HG03064 (cell line): Measurements from ENCODE around the gene ARID3C.
A peak's percentile ranks its signal among the peaks of the same experiment; 100 is the strongest.

Experiments used
- ATAC-seq: cut with Tn5 transposase; IDR thresholded peaks from one replicate; pipeline ENCODE4 v1.9.1; 2021; ENCODE audit warnings: low read depth; ENCODE audit not compliant: unreplicated experiment

The ARID3C gene, protein sequence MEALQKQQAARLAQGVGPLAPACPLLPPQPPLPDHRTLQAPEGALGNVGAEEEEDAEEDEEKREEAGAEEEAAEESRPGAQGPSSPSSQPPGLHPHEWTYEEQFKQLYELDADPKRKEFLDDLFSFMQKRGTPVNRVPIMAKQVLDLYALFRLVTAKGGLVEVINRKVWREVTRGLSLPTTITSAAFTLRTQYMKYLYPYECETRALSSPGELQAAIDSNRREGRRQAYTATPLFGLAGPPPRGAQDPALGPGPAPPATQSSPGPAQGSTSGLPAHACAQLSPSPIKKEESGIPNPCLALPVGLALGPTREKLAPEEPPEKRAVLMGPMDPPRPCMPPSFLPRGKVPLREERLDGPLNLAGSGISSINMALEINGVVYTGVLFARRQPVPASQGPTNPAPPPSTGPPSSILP

GRCh38 chr9:34628656-34629490 is at the start of gene ARID3C:
Gene ARID3C (minus strand): TSS chr9:34629066. CDS start chr9:34628014, 1,052 bp downstream.
- no peak for ATAC-seq

DNA sequence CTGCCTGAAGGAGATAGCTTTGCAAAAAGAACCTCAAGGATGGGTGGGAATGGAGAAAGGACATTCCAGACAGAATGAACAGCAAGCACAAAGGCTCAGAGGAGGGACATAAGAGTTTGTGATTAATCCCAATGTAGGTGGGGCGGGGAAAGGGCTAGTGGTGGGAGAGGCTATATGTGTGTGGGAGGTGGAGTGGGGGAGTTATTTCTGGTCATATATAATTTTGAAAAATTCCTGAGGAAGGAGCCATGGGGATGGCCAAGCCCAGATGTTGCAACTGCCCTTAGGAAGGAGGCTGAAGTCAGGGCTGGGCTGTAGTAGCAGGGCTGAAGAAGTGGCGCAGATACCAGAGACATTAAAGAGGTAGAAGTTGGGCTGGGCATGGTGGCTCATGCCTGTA is 47.0 kb upstream of the ARID3C start:
- no peak for ATAC-seq

- no peak for ATAC-seq
Measured at GRCh38 chr9:34675048-34675714, 46.3 kb upstream of the ARID3C start.

GRCh38 chr9:34674440-34674839 is 45.6 kb upstream of the ARID3C start:
- ATAC-seq, result no peak

DNA sequence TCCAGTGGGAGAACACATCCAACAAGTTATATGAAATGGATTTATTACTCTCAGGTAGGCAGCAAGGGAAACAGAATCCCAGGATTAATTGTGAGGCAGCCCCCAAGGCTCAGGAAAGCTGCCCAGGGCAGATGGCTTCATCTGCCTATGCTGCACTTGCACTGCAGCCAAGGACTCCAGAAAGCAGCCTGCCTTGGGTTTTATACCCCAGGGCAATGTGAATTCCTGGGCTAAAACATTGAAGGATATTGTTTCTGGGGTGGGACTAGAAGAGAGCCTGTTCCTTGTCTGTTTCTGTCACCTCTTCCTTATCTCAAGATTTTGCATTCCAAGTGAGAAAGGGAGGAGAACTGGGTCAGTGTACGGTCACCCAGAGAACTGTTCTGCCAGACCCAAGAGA is 42.4 kb upstream of the ARID3C start:
- ATAC-seq, result no peak

DNA sequence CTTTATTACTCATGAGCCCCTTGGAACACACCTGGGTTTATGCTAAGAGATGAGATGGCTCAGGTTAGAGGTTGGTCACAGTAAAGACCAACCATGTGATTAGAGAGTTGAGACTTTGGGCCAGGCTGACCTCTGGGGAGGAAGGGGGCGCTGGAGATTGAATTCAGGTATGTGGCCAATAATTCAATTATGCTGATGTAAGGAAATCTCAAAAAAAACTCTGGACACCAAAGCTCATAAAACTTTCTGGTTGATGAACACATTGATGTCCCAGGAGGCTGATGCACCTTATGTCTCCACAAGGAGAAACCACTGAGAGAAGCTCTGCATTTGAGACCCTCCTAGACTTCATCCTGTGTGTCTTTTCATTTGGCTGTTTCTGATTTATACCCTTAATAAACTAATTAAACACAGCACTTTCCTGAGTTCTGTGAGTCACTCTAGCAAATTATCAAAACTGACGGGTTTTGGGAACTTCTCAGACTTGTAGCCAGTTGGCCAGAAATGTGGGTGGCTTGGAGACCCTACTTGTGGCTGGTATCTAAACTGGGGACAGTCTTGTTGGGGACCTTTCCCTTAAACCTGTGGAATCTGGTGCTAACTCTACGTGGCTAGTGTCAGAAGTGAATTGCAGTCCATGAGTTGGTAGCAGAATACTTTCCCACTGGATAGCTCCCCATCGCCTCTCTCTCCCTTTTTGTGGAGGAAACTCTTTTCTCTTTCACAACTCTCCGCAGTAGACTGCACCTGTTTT is 41.1 kb upstream of the ARID3C start:
- no peak for ATAC-seq

DNA sequence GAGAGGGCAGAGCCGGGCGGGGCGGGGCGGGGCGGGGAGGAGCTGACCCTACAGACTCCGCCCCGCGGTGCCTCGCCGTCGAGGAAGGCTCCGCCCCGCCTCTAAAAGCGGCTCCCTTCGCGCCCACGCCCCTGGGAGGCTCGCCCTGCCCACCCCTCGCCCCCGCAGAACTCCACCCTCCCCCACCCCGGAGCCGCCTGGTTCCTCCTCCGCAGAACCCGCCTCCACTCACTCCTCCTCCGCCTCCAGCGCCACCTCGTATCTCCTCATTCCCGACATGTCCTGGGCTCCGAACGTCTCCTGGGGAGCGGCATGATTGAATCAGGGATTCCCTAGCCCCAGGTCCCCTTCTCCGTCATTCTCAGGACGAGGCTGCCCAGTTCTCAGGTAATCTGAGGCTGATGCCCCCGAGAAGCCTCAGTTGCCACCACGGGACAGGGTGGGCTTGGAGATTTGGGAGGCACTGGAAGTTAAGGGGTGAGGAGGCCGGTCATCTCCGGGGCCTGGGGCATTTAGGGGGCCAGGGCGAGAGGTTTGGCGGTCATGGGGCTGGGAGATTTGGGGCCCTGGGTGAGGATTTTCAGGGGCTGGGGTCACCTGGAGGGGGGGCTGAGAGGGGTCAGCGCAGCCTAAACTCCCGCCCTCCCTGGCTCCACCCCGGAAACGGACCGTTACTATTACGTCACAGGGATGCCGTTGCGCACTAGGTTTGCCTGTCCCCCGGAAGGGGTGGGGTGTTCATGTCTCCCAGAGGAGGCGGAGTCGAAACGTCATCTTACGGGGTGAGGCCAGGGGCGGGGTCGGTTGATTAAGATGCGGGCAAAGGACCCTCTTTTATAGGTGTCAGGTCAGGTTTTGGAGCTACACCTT is 36.8 kb upstream of the ARID3C start:
- ATAC-seq, result no peak

DNA sequence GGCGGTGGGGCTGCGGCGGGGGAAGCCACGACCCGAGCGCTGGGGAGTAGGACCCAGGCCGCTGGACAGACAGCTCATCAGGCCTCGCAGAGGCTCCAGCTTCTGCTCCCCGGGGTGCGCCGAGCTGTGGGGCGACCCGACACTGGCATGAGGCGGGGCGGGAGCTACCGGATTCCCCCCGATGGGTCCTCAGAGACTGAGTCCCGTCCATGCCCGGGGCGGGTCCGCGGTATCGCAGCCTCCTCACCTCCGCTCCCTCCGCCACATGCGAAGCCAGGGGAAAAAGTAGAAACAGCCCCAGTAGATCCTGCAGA is 36.2 kb upstream of the ARID3C start:
- ATAC-seq, result no peak

DNA sequence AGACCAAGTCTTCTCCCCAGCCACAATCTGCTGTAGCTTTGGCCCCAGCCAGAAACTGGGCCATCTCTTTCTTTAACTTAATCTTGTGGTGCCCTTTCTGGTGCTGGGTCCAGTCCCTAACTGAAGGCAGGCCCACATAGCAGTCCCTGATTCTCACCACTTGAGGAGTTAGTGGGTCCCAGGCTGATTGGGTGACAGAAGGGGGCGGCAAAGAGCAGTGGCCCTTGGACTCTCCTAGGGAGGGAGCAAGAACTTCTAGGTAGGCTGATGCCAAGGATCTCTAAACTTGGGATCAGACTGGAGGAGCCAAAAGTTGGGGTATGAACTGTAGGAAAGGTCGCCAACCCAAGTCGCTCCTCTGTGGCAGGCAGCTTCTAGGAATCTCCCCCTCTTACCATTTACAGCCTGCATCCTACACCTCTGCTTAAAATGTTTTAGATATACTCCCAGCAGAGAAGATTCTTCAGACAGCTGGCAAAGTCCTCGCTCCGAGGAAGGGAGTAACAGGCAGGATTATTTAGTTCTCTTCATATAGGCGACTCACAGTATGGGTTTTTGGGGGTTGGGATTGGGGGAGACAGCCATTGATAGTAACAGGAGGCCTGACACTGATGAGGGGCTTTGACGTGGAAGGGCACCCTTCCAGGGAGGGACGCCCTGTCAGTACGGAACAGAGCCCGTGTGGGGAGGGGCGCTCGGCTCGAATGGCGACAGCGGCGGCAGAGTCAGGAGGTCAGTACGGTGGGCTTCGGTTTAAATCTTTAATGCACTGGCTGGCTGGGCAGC is 35.6 kb upstream of the ARID3C start:
- peak; percentile 61 for ATAC-seq

DNA sequence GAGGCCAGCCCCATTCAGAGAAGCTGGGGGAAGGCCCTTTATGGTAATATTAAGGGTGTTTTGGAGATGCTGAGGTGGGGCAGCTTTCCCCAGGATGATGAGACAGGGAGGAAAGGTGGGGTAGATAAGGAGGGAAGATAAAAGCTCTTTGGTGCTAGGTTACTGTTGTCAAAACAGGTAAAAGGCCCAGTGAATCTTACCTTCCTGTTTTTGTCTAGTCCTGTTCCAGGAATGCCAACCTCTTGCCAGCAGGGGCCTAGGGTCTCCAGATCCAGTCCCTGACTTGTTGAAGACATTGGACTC is 34.4 kb upstream of the ARID3C start:
- no peak for ATAC-seq

GRCh38 chr9:34662526-34663302 is 33.8 kb upstream of the ARID3C start, which contains the start of gene CCL27:
Gene CCL27 (minus strand): TSS chr9:34662657. CDS start chr9:34662633, 24 bp downstream.
- no peak for ATAC-seq

GRCh38 chr9:34659592-34660253 is 30.9 kb upstream of the ARID3C start:
- no peak for ATAC-seq

GRCh38 chr9:34658461-34658860 is 29.6 kb upstream of the ARID3C start:
- ATAC-seq, result no peak

GRCh38 chr9:34656992-34657391 is 28.1 kb upstream of the ARID3C start:
- ATAC-seq, result no peak

DNA sequence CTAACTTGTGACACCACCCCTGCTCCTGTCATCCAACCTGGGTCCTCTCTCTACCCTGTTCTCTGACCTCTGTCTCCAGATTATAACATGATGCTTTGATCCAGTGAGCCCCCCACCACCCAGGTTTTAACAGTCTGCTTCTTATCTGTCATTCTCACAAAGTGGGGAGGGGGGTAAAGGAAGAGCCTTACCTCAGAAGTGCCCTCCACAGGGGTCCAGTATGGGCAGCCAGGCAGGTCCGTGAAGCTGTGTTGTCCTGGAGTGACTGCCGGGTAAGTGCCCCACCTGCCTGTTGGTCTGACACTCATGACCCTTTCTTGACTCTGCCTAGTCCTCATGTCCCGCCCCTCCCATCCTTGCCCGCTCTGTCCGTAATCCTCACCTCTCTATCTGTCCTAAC is 26.5 kb upstream of the ARID3C start:
- no peak for ATAC-seq

GRCh38 chr9:34654323-34655051 is 25.6 kb upstream of the ARID3C start:
- no peak for ATAC-seq
